Lower lobe of right lung (tissue), 2 donors: ENCODE results near the gene MMAB. TPM values are rescaled to one million over a fixed set of nuclear protein-coding genes. Genes with fewer than 3 reads are reported as not detected.

Source experiments
- ATAC-seq, 2 donors: fragments of 200-7000 bp; cut with Tn5 transposase; one replicate each; pipeline ENCODE4 v1.9.1; 2020 to 2022; ENCODE audit warnings: mild to moderate bottlenecking in 2 of 2, moderate library complexity in 2 of 2
- DNase-seq: peaks from one replicate; pipeline ENCODE4 v3.0.0-alpha.2; 2020
- H3K27ac ChIP-seq: fragments of 200-600 bp; one replicate; pipeline ENCODE4 v1.8.0; 2022
- H3K27me3 ChIP-seq: fragments of 200-600 bp; one replicate; pipeline ENCODE4 v1.8.0; 2022; ENCODE audit warnings: low read depth
- H3K36me3 ChIP-seq: fragments of 200-600 bp; one replicate; pipeline ENCODE4 v1.8.0; 2022; ENCODE audit warnings: mild to moderate bottlenecking
- H3K4me1 ChIP-seq: fragments of 200-600 bp; one replicate; pipeline ENCODE4 v1.8.0; 2022
- H3K4me3 ChIP-seq: fragments of 200-600 bp; one replicate; pipeline ENCODE4 v1.8.0; 2022; ENCODE audit warnings: mild to moderate bottlenecking
- H3K9me3 ChIP-seq: fragments of 200-600 bp; one replicate; pipeline ENCODE4 v1.8.0; 2022
- intact Hi-C: fragments of 100-400 bp; cut with DNase I; formaldehyde crosslinking; loops from one replicate; pipeline ENCODE4 v1.11.0; 2022
- total RNA-seq: library from RNA; stranded (reverse); fragmentation: NEBNext Ultra II Directional; extraction: Animal tissue kit (Norgen Biotek cat#: 25700); gene quantifications from one replicate; pipeline ENCODE4 v1.2.1, GENCODE V29; 2021
- TF ChIP-seq, protein P1 (sequence below): fragments of 200-600 bp; IDR thresholded peaks from one replicate; pipeline ENCODE4 v1.8.0; 2022; ENCODE audit warnings: antibody characterized with exemption, mild to moderate bottlenecking
- donor health status: DM: no; HTN: yes; CAD: no; lungs with severe emphysema.

Gene MMAB
- total RNA-seq, 1 donor from 2014 or later, result 55.0 TPM

DNA sequence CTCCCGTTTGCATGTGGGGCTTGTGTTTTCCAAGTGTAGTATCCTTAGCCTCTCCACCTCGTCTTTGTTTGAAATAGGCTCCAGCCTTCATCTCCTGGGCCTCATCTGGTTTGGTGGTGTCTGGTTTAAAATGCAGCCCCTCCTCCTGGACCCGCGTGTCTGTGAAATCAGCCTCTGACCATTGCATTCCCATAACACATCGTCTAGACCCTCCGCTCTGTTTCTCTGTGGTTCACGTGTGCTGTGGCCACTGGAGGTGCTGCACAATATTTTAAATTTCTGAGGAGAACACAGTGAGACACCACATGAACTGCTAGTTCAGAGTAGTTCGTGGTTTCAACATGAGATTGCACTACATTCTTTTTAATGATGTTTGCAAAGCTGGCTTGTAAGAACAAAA, 60.3 kb downstream of the MMAB start:
- DNase-seq (no peak), ATAC-seq (no peak)
- no peaks in the 10 kb centered on the region for H3K9me3 ChIP-seq
- TF ChIP-seq, protein P1, sequence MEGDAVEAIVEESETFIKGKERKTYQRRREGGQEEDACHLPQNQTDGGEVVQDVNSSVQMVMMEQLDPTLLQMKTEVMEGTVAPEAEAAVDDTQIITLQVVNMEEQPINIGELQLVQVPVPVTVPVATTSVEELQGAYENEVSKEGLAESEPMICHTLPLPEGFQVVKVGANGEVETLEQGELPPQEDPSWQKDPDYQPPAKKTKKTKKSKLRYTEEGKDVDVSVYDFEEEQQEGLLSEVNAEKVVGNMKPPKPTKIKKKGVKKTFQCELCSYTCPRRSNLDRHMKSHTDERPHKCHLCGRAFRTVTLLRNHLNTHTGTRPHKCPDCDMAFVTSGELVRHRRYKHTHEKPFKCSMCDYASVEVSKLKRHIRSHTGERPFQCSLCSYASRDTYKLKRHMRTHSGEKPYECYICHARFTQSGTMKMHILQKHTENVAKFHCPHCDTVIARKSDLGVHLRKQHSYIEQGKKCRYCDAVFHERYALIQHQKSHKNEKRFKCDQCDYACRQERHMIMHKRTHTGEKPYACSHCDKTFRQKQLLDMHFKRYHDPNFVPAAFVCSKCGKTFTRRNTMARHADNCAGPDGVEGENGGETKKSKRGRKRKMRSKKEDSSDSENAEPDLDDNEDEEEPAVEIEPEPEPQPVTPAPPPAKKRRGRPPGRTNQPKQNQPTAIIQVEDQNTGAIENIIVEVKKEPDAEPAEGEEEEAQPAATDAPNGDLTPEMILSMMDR, result no peak
- H3K36me3 ChIP-seq, result peaks cover 97% of the 10 kb centered on the region
- H3K4me1 ChIP-seq, result peaks cover 9% of the 10 kb centered on the region
- no peaks in the 10 kb centered on the region for H3K27me3 ChIP-seq
- H3K4me3 ChIP-seq, result no peak overlapping the region
- no peak overlapping the region for H3K27ac ChIP-seq
- intact Hi-C loops, result no loop called here

DNA sequence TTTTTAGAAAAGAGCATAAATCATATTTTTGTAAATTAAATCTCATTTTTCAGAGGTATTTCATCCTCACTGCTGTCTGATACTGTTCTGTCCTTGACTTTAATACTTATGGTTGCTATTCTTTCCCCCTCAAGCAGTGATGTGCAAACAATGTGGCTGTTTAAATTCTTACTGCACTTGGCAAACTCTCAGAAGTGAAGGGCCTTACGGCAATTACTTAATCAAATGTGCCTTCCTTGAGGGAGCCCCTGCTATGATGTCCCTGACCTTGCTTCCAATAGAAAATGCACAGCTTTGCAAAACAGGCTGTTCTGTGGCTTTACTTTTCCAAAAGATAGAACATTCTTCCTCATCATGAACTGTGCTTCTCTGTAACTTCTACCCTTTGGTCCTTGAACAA, 60.7 kb downstream of the MMAB start:
- H3K4me3 ChIP-seq, result no peak overlapping the region
- no peaks in the 10 kb centered on the region for H3K9me3 ChIP-seq
- intact Hi-C loops, result no loop called here
- H3K36me3 ChIP-seq, result peaks cover 97% of the 10 kb centered on the region
- ATAC-seq, result peak; percentile 72 to 81
- no peaks in the 10 kb centered on the region for H3K27me3 ChIP-seq
- DNase-seq, result no peak
- H3K4me1 ChIP-seq, result peaks cover 9% of the 10 kb centered on the region
- H3K27ac ChIP-seq, result no peak overlapping the region
- TF ChIP-seq, protein P1, result no peak

DNA sequence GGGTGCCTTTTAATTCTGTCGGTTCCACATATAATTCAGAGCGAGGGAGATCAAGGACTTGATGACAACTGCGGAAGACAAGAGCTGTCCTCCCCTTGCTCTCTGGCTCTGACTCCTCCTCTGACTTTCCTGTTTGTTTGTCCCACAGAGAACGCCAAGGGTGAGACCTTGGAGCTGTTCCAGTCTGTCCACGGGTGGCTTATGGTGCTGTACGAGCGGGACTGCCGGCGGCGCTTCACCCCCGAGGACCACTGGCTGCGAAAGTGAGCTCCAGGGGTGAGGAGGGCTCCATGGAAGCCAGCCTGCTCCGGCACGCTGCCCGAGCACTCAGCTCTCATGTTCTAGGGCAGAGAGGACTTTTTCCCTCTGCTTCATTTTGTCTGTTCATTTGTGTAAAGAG, 63.1 kb downstream of the MMAB start:
- ATAC-seq, result no peak
- DNase-seq, result no peak
- TF ChIP-seq, protein P1, result no peak
- intact Hi-C loops, result no loop called here
- Histone ChIP-seq H3K9me3 (no peaks in the 10 kb centered on the region), H3K27me3 (no peaks in the 10 kb centered on the region), H3K4me3 (no peak overlapping the region), H3K4me1 (peaks cover 9% of the 10 kb centered on the region), H3K27ac (no peak overlapping the region), H3K36me3 (peaks cover 98% of the 10 kb centered on the region)

- no peak overlapping the region for H3K27ac ChIP-seq
- no peak overlapping the region for H3K4me3 ChIP-seq
- TF ChIP-seq, protein P1, result no peak
- ATAC-seq, result no peak
- intact Hi-C loops, result no loop called here
- no peaks in the 10 kb centered on the region for H3K27me3 ChIP-seq
- peaks cover 100% of the 10 kb centered on the region for H3K36me3 ChIP-seq
- H3K9me3 ChIP-seq, result no peaks in the 10 kb centered on the region
- no peak for DNase-seq
- no peaks in the 10 kb centered on the region for H3K4me1 ChIP-seq
Observed at GRCh38 chr12:109504068-109504467, 69.2 kb downstream of the MMAB start.

Other genes with a start within 250 kb of the MMAB start
- 0.30 TPM for gene MYO1H, start 225.6 kb downstream of the MMAB start, total RNA-seq
- 61.4 TPM for gene KCTD10, start 96.2 kb downstream of the MMAB start, total RNA-seq
- 40.1 TPM for gene UBE3B, start 95.9 kb downstream of the MMAB start, total RNA-seq
- 25.1 TPM for gene MVK, start 290 bp upstream of the MMAB start, total RNA-seq
- gene FAM222A, start 140.3 kb upstream of the MMAB start, total RNA-seq, result 2.4 TPM